Thyroid gland (tissue), 4 donors: ENCODE results near the gene TNFRSF25. TPM values are rescaled to one million over a fixed set of nuclear protein-coding genes. Genes with fewer than 3 reads are reported as not detected.
"Not testable (repeated sequence)": the region's sequence is repeated elsewhere in the genome, so short reads cannot be mapped to it uniquely, and the experiment has no call there.

ENCODE experiments used
- DNase-seq, 2 donors: peaks; one replicate each; pipeline ENCODE4 v3.0.0-alpha.2; 2019
- H3K27ac ChIP-seq, 3 donors: fragments of 200-600 bp; sonication (generic); 1 replicate in 2 of 3; 2 replicates in 1 of 3; pipeline ENCODE4 v1.5.1; 2016 to 2019; ENCODE audit warnings: mild to moderate bottlenecking in 1 of 3, moderate library complexity in 1 of 3
- H3K27me3 ChIP-seq: fragments of 200-600 bp; sonication (generic); one replicate; pipeline ENCODE4 v1.5.1; 2019
- H3K36me3 ChIP-seq, 2 donors: fragments of 200-600 bp; sonication (generic); one replicate each; pipeline ENCODE4 v1.5.1; 2016 to 2019
- H3K4me1 ChIP-seq, 2 donors: fragments of 200-600 bp; sonication (generic); one replicate each; pipeline ENCODE4 v1.5.1; 2017 to 2019
- H3K4me3 ChIP-seq, 3 donors: fragments of 200-600 bp; sonication (generic); replicated peaks in 1 of 3; 1 replicate in 2 of 3; 2 replicates in 1 of 3; pipeline ENCODE4 v1.5.1; 2016; ENCODE audit warnings: mild to moderate bottlenecking in 1 of 3
- H3K9me3 ChIP-seq: fragments of 200-600 bp; sonication (generic); one replicate; pipeline ENCODE4 v1.5.1; 2017
- CTCF ChIP-seq, 6 experiments: fragments of 200-600 bp in 3 of 6; fragments of 450-650 bp in 3 of 6; sonication (generic) in 3 of 6; IDR thresholded peaks; one replicate each; pipeline ENCODE4 v1.5.1; 2016 to 2019; ENCODE audit warnings: antibody characterized with exemption in 6 of 6, mild to moderate bottlenecking in 2 of 6, inconsistent platforms in 1 of 6, moderate library complexity in 1 of 6
- POLR2A ChIP-seq, 2 donors: fragments of 450-650 bp; IDR thresholded peaks; one replicate each; pipeline ENCODE4 v1.6.1; 2017; ENCODE audit warnings: antibody characterized with exemption in 2 of 2, mild to moderate bottlenecking in 2 of 2, moderate library complexity in 1 of 2
- WGBS, 2 donors: methylation state at CpG; one replicate each; pipeline ENCODE4 v1.1.5; 2017; 5-methylcytosine and 5-hydroxymethylcytosine counted together
- intact Hi-C: fragments of 100-400 bp; cut with DNase I; formaldehyde crosslinking; loops from one replicate; pipeline ENCODE4 v1.15.1; 2023
- total RNA-seq, 4 donors: library from RNA; depleted of rRNA; stranded (reverse); fragments of >200 nt; gene quantifications; one replicate each; pipeline ENCODE4 v1.2.3, GENCODE V29; 2016

Gene TNFRSF25
- total RNA-seq, 4 donors from 2014 or later = 2.2 to 18.9 (median 10.7) TPM

DNA sequence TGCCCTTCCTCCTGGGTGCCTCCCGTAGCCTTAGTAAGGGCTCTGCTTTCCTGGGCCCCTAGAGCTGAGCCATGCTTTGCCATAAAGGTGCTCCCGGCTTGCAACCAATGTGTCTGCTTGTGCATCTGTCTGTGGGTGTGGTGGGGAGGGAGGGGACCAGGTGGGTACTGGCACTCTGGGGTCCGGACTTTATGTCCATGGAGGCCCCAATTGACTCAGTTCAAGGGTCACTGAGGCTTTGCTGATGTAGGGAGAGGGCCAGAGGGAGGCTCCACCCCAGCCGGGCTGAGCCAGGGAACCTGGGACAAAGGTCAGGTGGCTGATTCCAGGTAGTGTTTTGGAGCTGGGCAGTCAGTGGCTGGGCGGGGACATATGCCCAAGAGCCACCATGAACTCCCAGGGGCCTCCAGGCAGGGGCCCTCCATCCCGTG lies 15.0 kb downstream of the TNFRSF25 start:
- TF ChIP-seq CTCF (IDR thresholded peaks at IDR 0.05) (no peak), POLR2A (IDR thresholded peaks at IDR 0.05) (no peak)
- H3K36me3 ChIP-seq = no peaks in the 10 kb centered on the region
- 72 to 87% methylated on average over 3 to 5 of the region's 6 CpGs for WGBS, 2 donors
- peaks cover 0 to 26% of the 10 kb centered on the region in 2 donors for H3K4me1 ChIP-seq
- DNase-seq = no peak
- intact Hi-C loops = no loop called here
- H3K4me3 ChIP-seq = no peak overlapping the region
- H3K27me3 ChIP-seq = peaks cover 17% of the 10 kb centered on the region
- H3K27ac ChIP-seq = no peak overlapping the region
- H3K9me3 ChIP-seq = no peaks in the 10 kb centered on the region

DNA sequence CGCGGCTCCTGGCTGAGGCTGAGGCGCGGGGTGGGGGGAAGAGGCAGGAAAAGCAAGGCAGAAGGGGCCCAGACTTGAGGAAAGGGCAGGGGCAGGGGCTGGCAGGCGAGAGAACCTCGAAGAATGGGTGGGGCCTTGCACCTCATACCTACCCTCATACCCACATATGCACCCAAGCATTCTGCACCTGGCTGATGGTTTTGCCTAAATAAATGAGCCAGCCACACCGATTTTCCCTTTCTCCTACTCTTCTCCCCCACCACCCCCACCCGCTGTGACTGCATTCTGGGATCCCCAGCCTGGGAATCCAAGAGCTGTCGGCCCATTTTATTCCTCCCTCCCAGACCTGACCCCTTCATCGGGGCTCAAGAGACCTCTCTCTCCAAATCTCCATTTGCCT lies 15.5 kb downstream of the TNFRSF25 start:
- H3K36me3 ChIP-seq, DNase-seq, H3K27ac ChIP-seq, intact Hi-C loops, H3K9me3 ChIP-seq, H3K4me3 ChIP-seq: not testable (repeated sequence)
- peaks cover 0 to 25% of the 10 kb centered on the region in 2 donors for H3K4me1 ChIP-seq
- WGBS, 2 donors = 44 to 47% methylated on average over 10 of the region's 10 CpGs
- H3K27me3 ChIP-seq = peaks cover 17% of the 10 kb centered on the region

- H3K4me1 ChIP-seq = peaks cover 0 to 21% of the 10 kb centered on the region in 2 donors
- H3K4me3 ChIP-seq = no peak overlapping the region
- no peaks in the 10 kb centered on the region for H3K9me3 ChIP-seq
- intact Hi-C loops = no loop called here
- H3K27ac ChIP-seq = no peak overlapping the region
- peaks cover 17% of the 10 kb centered on the region for H3K27me3 ChIP-seq
- no peak for TF ChIP-seq POLR2A (IDR thresholded peaks at IDR 0.05)
- no peak for TF ChIP-seq CTCF (IDR thresholded peaks at IDR 0.05)
- 8 to 41% methylated on average over 5 of the region's 7 CpGs for WGBS, 2 donors
- H3K36me3 ChIP-seq = no peaks in the 10 kb centered on the region
- DNase-seq = no peak
These were observed 15.9 kb downstream of the TNFRSF25 start for GRCh38 chr1:6450005-6450450.

DNA sequence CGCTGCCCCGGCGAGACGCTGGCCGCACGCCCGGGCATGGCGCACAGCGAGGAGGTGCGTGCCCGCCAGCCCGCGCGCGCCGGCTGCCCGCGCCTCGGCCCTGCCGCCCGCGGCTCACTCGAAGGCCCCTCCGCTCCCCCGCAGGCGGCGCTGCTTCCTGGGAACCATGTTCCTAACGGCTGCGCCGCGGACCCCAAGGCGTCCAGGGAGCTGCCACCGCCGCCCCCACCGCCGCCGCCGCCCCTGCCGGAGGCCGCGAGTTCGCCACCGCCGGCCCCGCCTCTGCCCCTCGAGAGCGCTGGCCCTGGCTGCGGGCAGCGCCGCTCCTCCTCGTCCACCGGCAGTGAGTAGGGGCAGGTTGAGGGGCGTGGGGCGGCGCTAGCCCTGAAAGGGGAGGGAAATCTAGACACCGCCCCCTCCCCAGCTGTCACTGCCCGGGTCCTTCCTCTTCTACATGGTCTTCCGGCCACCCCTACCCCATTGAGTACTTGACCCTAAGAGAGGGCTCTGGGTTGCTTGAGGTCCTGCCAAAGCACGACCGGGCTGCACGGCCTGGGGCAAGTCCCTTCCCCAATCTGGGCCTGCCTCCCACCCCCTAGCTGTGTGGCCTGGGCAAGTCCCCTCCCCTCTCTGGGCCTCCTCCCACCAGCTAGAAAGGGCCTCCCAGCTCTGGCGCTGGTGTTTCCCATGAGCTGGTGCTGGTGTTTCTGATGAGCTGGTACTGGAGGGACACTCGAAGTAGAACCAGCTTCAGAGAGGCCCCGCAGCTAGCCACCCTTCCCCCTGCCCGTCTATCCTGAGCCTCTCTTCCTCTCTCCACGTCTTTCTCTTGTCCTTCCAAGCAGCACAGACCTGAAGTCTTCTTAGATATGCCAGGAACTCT lies 17.0 kb downstream of the TNFRSF25 start:
- intact Hi-C loops = no loop called here
- Histone ChIP-seq H3K36me3 (no peaks in the 10 kb centered on the region), H3K4me3 (no peak overlapping the region), H3K4me1 (peaks cover 0 to 20% of the 10 kb centered on the region in 2 donors), H3K27me3 (peaks cover 17% of the 10 kb centered on the region), H3K27ac (no peak overlapping the region), H3K9me3 (no peaks in the 10 kb centered on the region)
- TF ChIP-seq POLR2A (IDR thresholded peaks at IDR 0.05) (no peak), CTCF (IDR thresholded peaks at IDR 0.05) (no peak)
- DNase-seq = peak; percentile 23 to 32
- WGBS, 2 donors = 14 to 17% methylated on average over 6 to 7 of the region's 66 CpGs

GRCh38 chr1:6447818-6448748 lies 17.9 kb downstream of the TNFRSF25 start:
- WGBS, 2 donors = 0% methylated on average over 2 to 6 of the region's 68 CpGs
- no peak overlapping the region for H3K4me3 ChIP-seq
- intact Hi-C loops = no loop called here
- no peak overlapping the region for H3K27ac ChIP-seq
- H3K36me3 ChIP-seq = no peaks in the 10 kb centered on the region
- H3K27me3 ChIP-seq = peaks cover 17% of the 10 kb centered on the region
- TF ChIP-seq POLR2A (IDR thresholded peaks at IDR 0.05) (no peak), CTCF (IDR thresholded peaks at IDR 0.05) (no peak)
- H3K4me1 ChIP-seq = peaks cover 0 to 20% of the 10 kb centered on the region in 2 donors
- no peak for DNase-seq
- no peaks in the 10 kb centered on the region for H3K9me3 ChIP-seq
